B cell (primary cell): Measurements from ENCODE around the gene GALM.

Source experiments
- CTCF ChIP-seq: fragments of 200-600 bp; IDR thresholded peaks from one replicate; pipeline ENCODE4 v1.8.0; 2022; ENCODE audit warnings: antibody characterized with exemption, mild to moderate bottlenecking
- EZH2 ChIP-seq: IDR thresholded peaks from 2 replicates; pipeline ENCODE4 v1.6.1; 2012; ENCODE audit warnings: borderline replicate concordance, low read depth, mild to moderate bottlenecking, moderate library complexity, low read length; ENCODE audit not compliant: insufficient read depth, poor library complexity, severe bottlenecking

- TF ChIP-seq CTCF (no peak), EZH2 (no peak)
Measured at GRCh38 chr2:38697116-38697840, 31.4 kb downstream of the GALM start.
